HFF-Myc (cell line): Measurements from ENCODE around the gene UBE2L5.

Experiments used
- DNase-seq: peaks from one replicate; pipeline ENCODE4 v3.0.0-alpha.2; 2011; ENCODE audit warnings: low read depth; ENCODE audit errors: extremely low read depth
- H3K4me3 ChIP-seq: replicated peaks from 2 replicates; pipeline ENCODE4 v1.5.1; 2011; ENCODE audit warnings: low read depth, mild to moderate bottlenecking, control low read depth, low read length
- CTCF ChIP-seq: IDR thresholded peaks from 2 replicates; pipeline ENCODE4 v1.5.1; 2012; ENCODE audit warnings: mild to moderate bottlenecking, low read depth, low read length, control low read depth; ENCODE audit errors: missing control alignments

Gene UBE2L5

GRCh38 chr13:30413842-30414241 lies 8.5 kb upstream of the UBE2L5 start:
- no peak for TF ChIP-seq CTCF
- no peak overlapping the region for H3K4me3 ChIP-seq
- no peak for DNase-seq

- TF ChIP-seq CTCF, result no peak
- no peak for DNase-seq
These were observed 6.8 kb upstream of the UBE2L5 start for GRCh38 chr13:30415430-30416030.

GRCh38 chr13:30416471-30416870 lies 5.8 kb upstream of the UBE2L5 start:
- no peak overlapping the region for H3K4me3 ChIP-seq
- DNase-seq, result no peak
- no peak for TF ChIP-seq CTCF

More at GRCh38 chr13:30415430-30416030, 6.8 kb upstream of the UBE2L5 start:
- H3K4me3 ChIP-seq, result no peak overlapping the region

- no peak for DNase-seq
These were observed 4.1 kb upstream of the UBE2L5 start for GRCh38 chr13:30418075-30418716.

GRCh38 chr13:30418717-30419459 lies 3.4 kb upstream of the UBE2L5 start:
- H3K4me3 ChIP-seq, result no peak overlapping the region
- no peak for TF ChIP-seq CTCF
- DNase-seq, result no peak

More at GRCh38 chr13:30418075-30418716, 4.1 kb upstream of the UBE2L5 start:
- TF ChIP-seq CTCF, result no peak
- H3K4me3 ChIP-seq, result no peak overlapping the region

GRCh38 chr13:30421093-30422053 lies 920 bp upstream of the UBE2L5 start:
- peak overlapping the region; percentile 54 for H3K4me3 ChIP-seq
- TF ChIP-seq CTCF, result no peak
- no peak for DNase-seq
